GM23338 (cell line): ENCODE data around the gene USP30. TPM values are rescaled to one million over a fixed set of nuclear protein-coding genes. Genes with fewer than 3 reads are reported as not detected.

Source experiments
- ATAC-seq: fragments of 200-7000 bp; cut with Tn5 transposase; 3 replicates; pipeline ENCODE4 v1.9.1; 2020
- DNase-seq: peaks from one replicate; pipeline ENCODE4 v3.0.0-alpha.2; 2015; ENCODE audit warnings: low spot score
- H2AFZ ChIP-seq: fragments of 200-600 bp; sonication (generic); 2 replicates; pipeline ENCODE4 v1.8.0; 2016; ENCODE audit warnings: antibody characterized with exemption, mild to moderate bottlenecking, moderate library complexity
- H3F3A ChIP-seq: fragments of 200-600 bp; sonication (generic); replicated peaks from 2 replicates; pipeline ENCODE4 v1.8.0; 2017; ENCODE audit warnings: antibody characterized with exemption, mixed run types, low read depth
- H3K27ac ChIP-seq: fragments of 200-600 bp; sonication (generic); 2 replicates; pipeline ENCODE4 v1.6.1; 2016; ENCODE audit warnings: low read depth
- H3K27me3 ChIP-seq: fragments of 200-600 bp; sonication (generic); 2 replicates; pipeline ENCODE4 v1.8.0; 2016; ENCODE audit warnings: mild to moderate bottlenecking, mixed run types, moderate library complexity; ENCODE audit not compliant: insufficient read depth
- H3K36me3 ChIP-seq: fragments of 200-600 bp; sonication (generic); 2 replicates; pipeline ENCODE4 v1.8.0; 2016; ENCODE audit warnings: mild to moderate bottlenecking; ENCODE audit not compliant: insufficient read depth
- H3K4me1 ChIP-seq: fragments of 200-600 bp; sonication (generic); 2 replicates; pipeline ENCODE4 v1.8.0; 2016; ENCODE audit warnings: mild to moderate bottlenecking, moderate library complexity; ENCODE audit not compliant: insufficient read depth
- H3K4me2 ChIP-seq: fragments of 200-600 bp; sonication (generic); 2 replicates; pipeline ENCODE4 v1.7.1; 2017; ENCODE audit warnings: mixed run types
- H3K4me3 ChIP-seq: fragments of 200-600 bp; sonication (generic); 2 replicates; pipeline ENCODE4 v1.6.1; 2016; ENCODE audit warnings: mixed run types
- H3K79me2 ChIP-seq: fragments of 200-600 bp; sonication (generic); replicated peaks from 2 replicates; pipeline ENCODE4 v1.8.0; 2017; ENCODE audit warnings: mild to moderate bottlenecking; ENCODE audit not compliant: insufficient read depth
- H3K9me2 ChIP-seq: fragments of 200-600 bp; sonication (generic); 2 replicates; pipeline ENCODE4 v1.8.0; 2017; ENCODE audit not compliant: insufficient read depth
- H4K20me1 ChIP-seq: fragments of 200-600 bp; sonication (generic); replicated peaks from 2 replicates; pipeline ENCODE4 v1.8.0; 2017; ENCODE audit warnings: mild to moderate bottlenecking; ENCODE audit not compliant: insufficient read depth
- H3K27ac Mint-ChIP-seq: 2 replicates; pipeline ENCODE4 v1.8.0; 2020; ENCODE audit warnings: inconsistent platforms, mild to moderate bottlenecking, moderate library complexity, mixed read lengths
- H3K27me3 Mint-ChIP-seq: 3 replicates; pipeline ENCODE4 v1.8.0; 2022; ENCODE audit warnings: low read depth, mild to moderate bottlenecking, moderate library complexity, mixed read lengths, inconsistent platforms; ENCODE audit not compliant: insufficient read depth, poor library complexity
- H3K36me3 Mint-ChIP-seq: 3 replicates; pipeline ENCODE4 v1.8.0; 2021; ENCODE audit warnings: low read depth, mild to moderate bottlenecking, inconsistent platforms, moderate library complexity, mixed read lengths
- H3K4me1 Mint-ChIP-seq: 3 replicates; pipeline ENCODE4 v1.8.0; 2020; ENCODE audit warnings: mild to moderate bottlenecking, inconsistent platforms, mixed read lengths
- H3K4me3 Mint-ChIP-seq: 3 replicates; pipeline ENCODE4 v1.8.0; 2021; ENCODE audit warnings: moderate library complexity, mild to moderate bottlenecking, inconsistent platforms, mixed read lengths
- H3K9me3 Mint-ChIP-seq: 3 replicates; pipeline ENCODE4 v1.8.0; 2020; ENCODE audit warnings: moderate library complexity, mild to moderate bottlenecking, inconsistent platforms, mixed read lengths
- CREB1 ChIP-seq: fragments of 250-450 bp; sonication (Bioruptor Pico); IDR thresholded peaks from 2 replicates; pipeline ENCODE4 v1.5.0; 2020; ENCODE audit warnings: low read depth, mild to moderate bottlenecking, moderate library complexity
- CTCF ChIP-seq, 2 experiments: fragments of 200-600 bp in 1 of 2; sonication (generic) in 1 of 2; conservative IDR thresholded peaks; 2 replicates each; pipeline versions ENCODE4 v1.5.1 to v1.6.1; 2016 to 2017; ENCODE audit warnings: antibody characterized with exemption in 2 of 2, low read depth in 2 of 2, mild to moderate bottlenecking in 2 of 2, moderate library complexity in 1 of 2
- ETS1 ChIP-seq: IDR thresholded peaks from 2 replicates; pipeline ENCODE4 v1.6.1; 2016; ENCODE audit warnings: antibody characterized with exemption
- EZH2 ChIP-seq: fragments of 200-600 bp; sonication (generic); IDR thresholded peaks from one replicate; pipeline ENCODE4 v1.8.0; 2017; ENCODE audit warnings: antibody characterized with exemption, mild to moderate bottlenecking, low read depth; ENCODE audit not compliant: unreplicated experiment
- EZH2phosphoT487 ChIP-seq: fragments of 200-600 bp; sonication (generic); IDR thresholded peaks from one replicate; pipeline ENCODE4 v1.8.1; 2018; ENCODE audit warnings: antibody characterized with exemption; ENCODE audit not compliant: unreplicated experiment
- JUNB ChIP-seq: IDR thresholded peaks from one replicate; pipeline ENCODE4 v1.6.1; 2016; ENCODE audit warnings: antibody characterized with exemption; ENCODE audit not compliant: unreplicated experiment
- NANOG ChIP-seq: IDR thresholded peaks from 2 replicates; pipeline ENCODE4 v1.6.1; 2016; ENCODE audit warnings: antibody characterized with exemption, borderline replicate concordance
- POLR2AphosphoS5 ChIP-seq: IDR thresholded peaks from 2 replicates; pipeline ENCODE4 v1.6.1; 2016; ENCODE audit warnings: antibody characterized with exemption, low read depth
- REST ChIP-seq: IDR thresholded peaks from one replicate; pipeline ENCODE4 v1.6.1; 2018; ENCODE audit warnings: antibody characterized with exemption; ENCODE audit not compliant: unreplicated experiment
- STAT1 ChIP-seq: IDR thresholded peaks from one replicate; pipeline ENCODE4 v1.6.1; 2016; ENCODE audit warnings: antibody characterized with exemption; ENCODE audit not compliant: unreplicated experiment
- ZNF114 ChIP-seq: fragments of 250-450 bp; sonication (Bioruptor Pico); IDR thresholded peaks from 2 replicates; pipeline ENCODE4 v1.5.0; 2020; ENCODE audit warnings: mild to moderate bottlenecking, moderate library complexity
- ZNF331 ChIP-seq: fragments of 250-450 bp; sonication (Bioruptor Pico); IDR thresholded peaks from 2 replicates; pipeline ENCODE4 v1.5.0; 2020; ENCODE audit warnings: low read depth, mild to moderate bottlenecking, moderate library complexity
- polyA plus RNA-seq: library from polyadenylated mRNA; unstranded; fragments of >200 nt; fragmentation: Nextera tagmentation; extraction: Ambion mirVana; gene quantifications from 2 replicates; pipeline ENCODE4 v1.2.1, GENCODE V29; 2016
- total RNA-seq: library from RNA; depleted of rRNA; stranded (reverse); fragments of >200 nt; shearing (Covaris generic); gene quantifications from 2 replicates; pipeline ENCODE4 v1.2.3, GENCODE V29; 2014

The USP30 gene
- total and polyA plus RNA-seq, 2 experiments from 2014 or later: 2.9 to 6.1 TPM

DNA sequence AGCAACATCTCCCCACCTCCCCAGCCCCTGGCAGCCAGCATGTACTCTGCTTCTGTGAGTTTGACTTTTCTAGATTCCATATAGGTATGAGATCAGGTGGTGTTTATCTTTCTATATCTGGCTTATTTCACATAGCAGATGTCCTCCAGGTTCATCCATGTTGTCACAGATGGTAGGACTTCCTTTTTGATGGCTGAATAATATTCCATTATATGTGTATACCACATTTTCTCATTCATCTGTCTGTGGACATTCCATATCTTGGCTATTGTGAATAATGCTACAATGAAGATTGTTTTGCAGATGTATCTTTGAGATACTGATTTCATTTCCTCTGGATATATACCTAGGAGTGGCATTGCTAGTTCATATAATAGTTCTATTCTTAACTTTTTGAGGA lies 22.5 kb downstream of the USP30 start:
- Histone ChIP-seq H3F3A (no peaks in the 10 kb centered on the region), H4K20me1 (no peaks in the 10 kb centered on the region; the same call in 1 of the 2 replicates), H3K79me2 (no peaks in the 10 kb centered on the region), H3K4me1 (no peaks in the 10 kb centered on the region; the same call in 1 of the 2 replicates), H3K4me2 (no peak overlapping the region), H3K9me2 (no peaks in the 10 kb centered on the region), H3K4me3 (no peak overlapping the region), H3K36me3 (peaks cover 6% of the 10 kb centered on the region; the same call in 1 of the 2 replicates), H3K27me3 (no peaks in the 10 kb centered on the region), H3K27ac (no peak overlapping the region), H2AFZ (no peak overlapping the region)
- H3K27me3 Mint-ChIP-seq: no peaks in the 10 kb centered on the region
- no peak for ATAC-seq
- no peak overlapping the region for H3K4me3 Mint-ChIP-seq
- no peak overlapping the region for H3K27ac Mint-ChIP-seq
- H3K4me1 Mint-ChIP-seq: peaks cover 11% of the 10 kb centered on the region
- no peak for TF ChIP-seq CREB1 (CRISPR knock-in tag)
- no peak for TF ChIP-seq STAT1
- peaks cover 18% of the 10 kb centered on the region; the same call in 2 of the 3 replicates for H3K36me3 Mint-ChIP-seq
- DNase-seq: no peak
- H3K9me3 Mint-ChIP-seq: peaks cover 3% of the 10 kb centered on the region; the same call in 2 of the 3 replicates

- Histone ChIP-seq H3K4me1 (no peaks in the 10 kb centered on the region), H3F3A (no peaks in the 10 kb centered on the region), H3K27me3 (no peaks in the 10 kb centered on the region), H3K9me2 (no peaks in the 10 kb centered on the region), H3K4me3 (no peak overlapping the region), H3K79me2 (no peaks in the 10 kb centered on the region), H3K27ac (no peak overlapping the region), H3K4me2 (no peak overlapping the region), H2AFZ (no peak overlapping the region), H4K20me1 (no peaks in the 10 kb centered on the region; the same call in 1 of the 2 replicates), H3K36me3 (0 out of 2 replicates have a peak, but pooled peaks cover 3% of the 10 kb centered on the region)
- Mint-ChIP-seq H3K27ac (no peak overlapping the region), H3K9me3 (peaks cover 3% of the 10 kb centered on the region; the same call in 2 of the 3 replicates), H3K4me3 (no peak overlapping the region), H3K4me1 (no peaks in the 10 kb centered on the region), H3K27me3 (no peaks in the 10 kb centered on the region), H3K36me3 (peaks cover 7% of the 10 kb centered on the region; the same call in 1 of the 3 replicates)
- ATAC-seq: no peak
- DNase-seq: no peak
- TF ChIP-seq JUNB (no peak), STAT1 (no peak), ZNF331 (CRISPR knock-in tag) (no peak), EZH2 (no peak), POLR2AphosphoS5 (no peak), NANOG (no peak), ZNF114 (CRISPR knock-in tag) (no peak), EZH2phosphoT487 (no peak), ETS1 (no peak), CTCF (conservative IDR thresholded peaks at IDR 0.05; ENCODE audit: low read depth in 2 of 2) (no peak), CREB1 (CRISPR knock-in tag) (no peak), REST (no peak)
Observed at GRCh38 chr12:109082751-109083150, 30.4 kb downstream of the USP30 start.
